ENCODE results near the gene FTSJ1.

DNA sequence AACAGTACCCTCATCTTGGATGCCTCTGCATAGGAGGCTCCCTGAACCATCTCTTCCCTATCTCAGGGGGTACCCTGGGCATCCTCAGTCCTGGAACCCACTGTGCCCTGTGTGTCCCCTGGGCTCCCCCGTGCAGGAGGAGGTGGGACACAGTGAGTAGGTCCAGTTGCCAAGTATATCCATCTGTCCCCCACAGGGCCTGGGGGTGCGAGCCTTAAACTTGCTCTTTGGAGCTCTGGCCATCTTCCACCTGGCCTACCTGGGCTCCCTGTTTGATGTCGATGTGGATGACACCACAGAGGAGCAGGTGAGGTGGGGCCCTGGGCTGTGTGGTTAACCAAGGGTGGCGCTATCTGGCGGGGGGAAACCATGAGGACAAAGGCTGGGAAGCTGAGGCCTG lies 41.0 kb downstream of the FTSJ1 start:
- TF ChIP-seq, protein P1, sequence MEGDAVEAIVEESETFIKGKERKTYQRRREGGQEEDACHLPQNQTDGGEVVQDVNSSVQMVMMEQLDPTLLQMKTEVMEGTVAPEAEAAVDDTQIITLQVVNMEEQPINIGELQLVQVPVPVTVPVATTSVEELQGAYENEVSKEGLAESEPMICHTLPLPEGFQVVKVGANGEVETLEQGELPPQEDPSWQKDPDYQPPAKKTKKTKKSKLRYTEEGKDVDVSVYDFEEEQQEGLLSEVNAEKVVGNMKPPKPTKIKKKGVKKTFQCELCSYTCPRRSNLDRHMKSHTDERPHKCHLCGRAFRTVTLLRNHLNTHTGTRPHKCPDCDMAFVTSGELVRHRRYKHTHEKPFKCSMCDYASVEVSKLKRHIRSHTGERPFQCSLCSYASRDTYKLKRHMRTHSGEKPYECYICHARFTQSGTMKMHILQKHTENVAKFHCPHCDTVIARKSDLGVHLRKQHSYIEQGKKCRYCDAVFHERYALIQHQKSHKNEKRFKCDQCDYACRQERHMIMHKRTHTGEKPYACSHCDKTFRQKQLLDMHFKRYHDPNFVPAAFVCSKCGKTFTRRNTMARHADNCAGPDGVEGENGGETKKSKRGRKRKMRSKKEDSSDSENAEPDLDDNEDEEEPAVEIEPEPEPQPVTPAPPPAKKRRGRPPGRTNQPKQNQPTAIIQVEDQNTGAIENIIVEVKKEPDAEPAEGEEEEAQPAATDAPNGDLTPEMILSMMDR (IDR thresholded peaks at IDR 0.05): no peak
- TF ChIP-seq POLR2A (IDR thresholded peaks at IDR 0.05): no peak
